GM19463 (cell line): ENCODE measurements around the gene ITPRIPL2.

Source experiments
- ATAC-seq: cut with Tn5 transposase; IDR thresholded peaks from one replicate; pipeline ENCODE4 v1.9.1; 2021; ENCODE audit warnings: mild to moderate bottlenecking, moderate library complexity; ENCODE audit not compliant: unreplicated experiment

ITPRIPL2 gene

DNA sequence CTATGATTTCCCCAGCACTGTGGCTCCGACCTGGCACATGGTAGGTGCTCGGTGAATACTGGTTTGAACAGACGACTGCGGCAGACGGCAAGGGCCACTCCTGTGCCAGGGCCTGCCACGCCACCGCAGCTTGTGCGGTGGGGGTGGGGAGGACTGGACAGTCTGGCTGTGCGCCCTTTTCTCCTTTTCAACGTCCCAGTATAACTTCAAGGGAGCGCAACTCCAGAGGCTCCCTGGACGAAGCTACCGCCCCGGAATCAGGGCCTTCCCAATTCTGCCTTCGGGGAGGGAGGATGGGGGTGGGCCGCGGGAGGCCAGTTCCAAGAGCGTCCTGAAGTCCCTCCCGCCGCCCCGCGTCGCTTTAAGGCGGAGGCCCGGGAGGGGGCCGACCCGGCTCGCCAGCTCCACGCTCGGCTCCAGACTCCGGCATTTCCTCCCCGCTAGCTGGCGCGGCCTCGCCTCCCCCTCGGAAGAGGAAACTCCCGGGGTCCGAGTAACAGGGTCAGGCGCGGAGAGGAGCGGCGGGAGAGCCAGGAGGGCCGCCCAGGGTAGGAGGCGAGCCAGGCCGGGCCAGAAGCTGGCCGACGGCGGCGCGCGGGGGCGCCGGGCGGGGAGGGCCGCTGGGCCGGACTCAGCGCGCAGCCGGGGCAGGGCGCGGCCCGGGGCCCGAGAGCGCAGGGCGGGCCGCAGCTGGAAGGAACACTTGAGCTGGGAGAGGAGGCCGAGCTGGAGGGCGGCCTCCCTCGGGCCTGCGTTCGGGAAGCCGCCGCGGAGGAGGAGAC, at the start of gene ITPRIPL2:
ITPRIPL2 (plus strand) TSS at position 388 of the 782 bp plus-strand sequence. CDS start 498 bp downstream, outside the sequence.
- no peak for ATAC-seq

DNA sequence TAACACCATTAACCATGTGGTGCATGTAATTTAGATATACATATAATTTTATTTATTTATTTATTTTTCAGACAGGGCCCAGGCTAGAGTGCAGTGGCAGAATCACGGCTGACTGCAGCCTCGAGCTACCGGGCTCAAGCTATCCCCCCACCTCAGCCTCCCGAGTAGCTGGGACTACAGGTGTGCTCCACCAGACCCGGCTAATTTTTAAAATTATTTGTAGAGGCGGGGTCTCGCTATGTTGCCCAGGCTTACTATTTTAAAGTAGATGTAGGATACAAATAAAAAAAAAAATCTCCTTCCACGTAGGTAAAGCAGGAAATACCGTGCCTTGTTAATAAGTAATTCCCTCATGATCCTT, 46.8 kb upstream of the ITPRIPL2 start:
- ATAC-seq = no peak

DNA sequence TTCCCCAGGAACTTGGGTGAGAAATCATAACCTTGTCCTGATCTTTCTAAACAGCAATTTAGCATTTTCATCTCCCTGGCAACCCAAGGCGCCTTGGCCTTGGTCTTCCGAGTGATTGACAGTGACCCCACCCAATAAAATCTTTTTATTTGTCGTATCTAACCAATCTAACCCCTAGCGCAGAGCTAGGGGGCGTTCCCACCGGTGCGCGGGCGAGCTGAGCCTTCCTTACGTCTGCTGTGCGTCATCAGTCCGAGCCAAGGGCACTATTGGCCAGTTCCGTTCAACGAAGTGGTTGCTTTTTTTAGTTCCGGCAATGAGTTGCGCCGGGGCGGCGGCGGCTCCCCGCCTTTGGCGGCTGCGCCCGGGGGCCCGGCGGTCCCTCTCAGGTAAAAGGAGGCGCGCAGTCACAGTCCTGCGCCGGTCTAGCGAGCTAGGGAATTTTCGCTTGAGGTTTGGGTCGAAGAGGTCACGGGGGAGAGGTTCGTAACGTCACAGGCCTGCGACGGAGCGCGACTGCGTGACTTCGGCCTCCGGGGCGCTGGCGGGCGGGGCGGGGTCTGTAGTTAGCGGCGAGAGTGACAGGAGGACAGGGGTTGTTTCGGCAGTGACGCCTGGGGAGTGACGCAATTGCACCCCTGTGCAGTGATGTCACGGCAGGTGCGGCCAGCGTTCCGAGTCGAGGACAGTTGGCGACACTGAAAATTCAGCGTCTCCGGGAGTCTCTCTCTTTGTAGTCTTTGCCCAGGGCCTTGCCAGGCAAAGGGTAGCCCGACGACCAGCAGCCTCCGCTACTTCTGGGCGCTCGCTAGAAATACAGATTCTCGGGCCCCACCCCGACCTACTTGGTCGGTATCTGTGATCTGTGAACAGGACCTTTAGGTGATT, 46.2 kb upstream of the ITPRIPL2 start, which contains the start of gene COQ7:
COQ7 (plus strand) TSS at position 266 of the 888 bp plus-strand sequence; CDS start at position 317, 51 bp downstream.
- ATAC-seq = peak; percentile 93

DNA sequence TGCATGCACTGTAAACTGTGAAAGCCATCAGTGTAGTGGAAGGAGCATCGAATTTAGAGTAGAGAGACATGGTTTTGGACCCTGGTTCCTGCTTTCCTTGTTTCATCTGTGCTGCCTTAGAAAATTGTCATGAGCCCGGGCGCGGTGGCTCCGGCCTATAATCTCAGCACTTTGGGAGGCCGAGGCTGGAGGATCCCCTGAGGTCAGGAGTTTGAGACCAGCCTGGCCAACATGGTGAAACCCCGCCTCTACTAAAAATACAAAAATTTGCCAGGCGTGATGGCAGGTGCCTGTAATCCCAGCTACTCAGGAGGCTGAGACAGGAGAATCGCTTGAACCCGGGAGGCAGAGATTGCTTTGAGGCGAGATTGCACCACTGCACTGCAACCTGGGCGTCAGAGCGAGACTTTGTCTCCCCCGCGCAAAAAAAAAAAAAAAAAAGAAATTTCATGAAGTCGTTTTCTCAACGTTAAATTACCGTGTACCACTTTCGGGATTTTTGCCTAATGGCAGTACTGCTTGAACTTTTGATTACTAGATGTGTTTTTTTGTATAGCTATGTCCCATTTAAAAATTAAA, 45.4 kb upstream of the ITPRIPL2 start:
- no peak for ATAC-seq

DNA sequence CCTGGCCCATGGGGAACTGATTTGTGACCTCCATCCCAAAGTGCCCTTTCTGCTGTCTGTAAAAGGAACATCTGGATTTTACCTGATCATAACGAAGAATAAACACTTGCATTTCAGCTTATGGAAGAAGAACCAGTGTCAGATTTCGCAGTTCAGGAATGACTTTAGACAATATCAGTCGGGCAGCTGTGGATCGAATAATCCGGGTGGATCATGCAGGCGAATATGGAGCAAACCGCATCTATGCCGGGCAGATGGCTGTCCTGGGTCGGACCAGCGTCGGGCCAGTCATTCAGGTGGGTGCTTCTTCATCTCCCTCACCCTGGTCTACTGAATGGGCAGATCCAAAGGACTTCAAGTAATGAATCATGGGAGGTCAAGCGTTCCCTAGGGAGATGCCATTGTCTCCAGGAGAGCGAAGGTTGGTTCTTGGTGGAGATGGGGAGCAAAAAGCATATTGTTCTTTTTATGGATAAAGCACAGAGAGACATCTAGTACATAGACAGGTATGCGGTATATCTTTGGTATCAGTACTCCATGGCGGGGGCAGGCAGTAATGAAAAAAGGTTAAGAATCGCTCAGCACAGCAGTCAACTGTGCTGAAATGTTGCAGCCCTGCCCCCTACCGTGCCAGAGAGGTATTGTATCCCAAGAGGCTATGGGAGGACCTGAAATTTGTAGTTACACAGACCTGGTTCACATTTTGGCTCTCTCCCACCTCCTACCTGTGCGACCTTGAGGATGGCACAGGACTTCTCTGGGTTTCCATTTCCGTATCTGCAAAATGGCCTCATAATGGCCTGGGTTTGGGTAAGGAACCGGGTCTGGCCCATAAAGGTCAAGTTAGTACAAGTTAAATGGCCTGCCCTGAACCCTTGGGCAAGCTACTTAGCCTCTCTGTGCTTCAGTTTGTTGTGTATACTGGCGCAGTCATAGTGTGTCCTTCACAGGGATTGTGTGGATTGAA, 41.7 kb upstream of the ITPRIPL2 start:
- ATAC-seq = no peak

DNA sequence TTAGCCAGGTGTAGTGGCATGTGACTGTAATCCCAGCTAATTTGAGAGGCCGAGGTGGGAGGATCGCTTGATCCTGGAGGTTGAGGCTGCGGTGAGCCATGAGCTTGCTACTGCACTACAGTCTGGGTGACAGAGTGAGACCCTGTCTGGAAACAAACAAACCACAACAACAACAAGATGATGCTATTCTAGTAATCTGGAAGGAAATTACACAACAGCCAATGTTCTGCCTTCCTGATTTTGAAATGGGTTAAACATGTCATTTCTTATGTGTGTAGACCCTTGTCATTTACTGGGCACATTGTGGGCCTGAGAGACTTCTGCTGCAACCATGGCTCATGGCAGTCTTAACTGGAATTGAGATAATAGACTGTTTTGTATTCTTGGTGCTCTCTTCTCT, 40.4 kb upstream of the ITPRIPL2 start:
- no peak for ATAC-seq

DNA sequence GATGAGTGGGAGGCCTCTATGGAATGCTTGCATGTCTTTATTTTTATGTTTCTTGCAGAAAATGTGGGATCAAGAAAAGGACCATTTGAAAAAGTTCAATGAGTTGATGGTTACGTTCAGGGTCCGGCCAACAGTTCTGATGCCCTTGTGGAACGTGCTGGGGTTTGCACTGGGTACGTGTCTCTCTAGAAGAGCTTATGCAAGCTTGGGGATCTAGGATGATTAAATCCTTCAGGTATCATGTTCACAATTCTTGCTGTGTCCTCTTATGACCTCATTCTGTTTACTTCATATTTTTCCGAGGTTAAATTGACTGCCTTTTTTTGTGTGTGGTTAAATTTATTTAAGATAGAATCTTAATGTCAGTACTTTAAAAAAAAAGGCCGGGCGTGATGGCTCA, 39.9 kb upstream of the ITPRIPL2 start:
- ATAC-seq = no peak

DNA sequence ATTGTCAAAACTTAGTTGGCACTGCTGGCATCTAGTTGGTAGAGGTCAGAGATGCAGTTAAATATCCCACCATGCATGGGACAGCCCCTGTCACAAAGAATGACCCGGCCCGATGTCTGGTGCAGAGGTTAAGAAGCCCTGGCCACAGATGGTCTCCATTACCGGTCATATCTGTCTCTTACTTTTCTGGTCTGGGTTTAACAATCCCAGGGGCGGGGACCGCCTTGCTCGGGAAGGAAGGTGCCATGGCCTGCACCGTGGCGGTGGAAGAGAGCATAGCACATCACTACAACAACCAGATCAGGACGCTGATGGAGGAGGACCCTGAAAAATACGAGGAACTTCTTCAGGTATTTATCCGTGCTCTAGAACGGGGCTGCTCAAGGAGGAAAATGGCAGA, 38.3 kb upstream of the ITPRIPL2 start:
- no peak for ATAC-seq

DNA sequence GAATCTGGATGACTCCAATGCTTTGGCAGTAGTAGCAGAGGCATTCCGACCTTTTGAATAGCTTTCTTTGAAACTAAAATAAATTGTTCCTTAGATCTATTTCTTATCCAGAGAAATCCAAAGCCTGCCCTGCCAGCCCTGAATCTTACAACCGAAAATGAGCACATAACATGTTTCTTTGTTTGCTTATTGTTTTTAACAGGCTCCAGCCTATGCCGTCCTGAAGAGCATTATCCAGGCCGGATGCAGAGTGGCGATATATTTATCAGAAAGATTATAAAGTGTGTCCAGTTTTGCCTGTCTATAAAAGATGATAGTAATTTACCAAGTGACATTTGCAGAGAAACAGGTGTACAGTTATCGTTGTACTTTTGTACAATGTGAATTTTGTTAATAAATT, 35.9 kb upstream of the ITPRIPL2 start:
- ATAC-seq = no peak

DNA sequence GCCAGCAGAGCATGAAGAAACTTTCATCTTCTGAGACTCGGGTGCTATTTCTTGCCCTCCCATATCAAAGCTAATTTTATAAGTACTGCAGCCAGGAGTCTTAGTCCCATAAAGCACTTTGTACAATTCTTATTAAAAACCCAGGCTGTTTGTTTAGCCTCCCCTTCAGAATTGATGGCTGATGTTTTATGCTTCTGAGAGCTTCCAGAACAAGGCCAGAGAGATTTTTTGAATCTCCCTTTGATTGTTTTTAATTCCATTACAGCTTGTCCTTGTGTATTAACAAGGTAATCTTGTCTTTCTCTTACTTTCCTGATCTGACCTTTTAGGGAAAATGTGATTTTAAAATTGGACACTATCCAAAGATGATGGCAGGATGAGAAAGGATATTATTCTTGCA, 30.1 kb upstream of the ITPRIPL2 start:
- no peak for ATAC-seq

DNA sequence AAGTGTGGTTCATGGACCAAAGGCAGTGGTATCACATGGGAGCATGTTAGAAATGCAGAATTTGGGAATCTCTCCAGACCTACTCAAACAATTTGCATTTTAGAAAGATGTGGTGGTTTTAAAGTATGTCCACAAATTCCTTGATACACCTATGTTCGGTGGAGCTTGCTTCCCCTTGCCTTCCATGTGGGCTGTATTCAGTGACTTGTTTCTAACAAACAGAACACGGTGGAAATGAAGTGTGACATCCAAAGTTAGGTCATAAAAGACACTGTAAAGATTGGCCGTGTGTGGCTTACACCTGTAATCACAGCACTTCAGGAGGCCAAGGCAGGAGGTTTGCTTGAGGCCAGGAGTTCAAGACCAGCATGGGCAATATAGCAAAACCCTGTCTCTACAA, 29.6 kb upstream of the ITPRIPL2 start:
- no peak for ATAC-seq

DNA sequence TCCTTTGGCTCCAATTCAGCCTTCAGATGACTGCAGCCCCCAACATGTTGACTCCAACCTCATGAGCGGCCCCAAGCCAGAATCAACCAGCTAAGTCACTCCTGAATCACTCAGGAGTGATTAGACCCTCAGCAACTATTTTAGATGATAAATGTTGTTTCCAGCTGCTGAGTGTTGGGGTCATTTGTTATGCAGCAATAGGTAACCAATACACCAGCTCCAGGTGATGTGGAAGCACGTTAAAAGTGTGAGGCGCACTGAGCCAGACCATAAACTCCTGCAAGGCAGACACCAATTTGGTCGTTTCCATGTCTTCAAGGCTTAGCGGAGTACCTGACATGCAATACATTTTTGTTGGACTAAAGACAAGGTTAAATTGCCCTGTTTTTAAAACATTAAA, 28.9 kb upstream of the ITPRIPL2 start:
- ATAC-seq = no peak

DNA sequence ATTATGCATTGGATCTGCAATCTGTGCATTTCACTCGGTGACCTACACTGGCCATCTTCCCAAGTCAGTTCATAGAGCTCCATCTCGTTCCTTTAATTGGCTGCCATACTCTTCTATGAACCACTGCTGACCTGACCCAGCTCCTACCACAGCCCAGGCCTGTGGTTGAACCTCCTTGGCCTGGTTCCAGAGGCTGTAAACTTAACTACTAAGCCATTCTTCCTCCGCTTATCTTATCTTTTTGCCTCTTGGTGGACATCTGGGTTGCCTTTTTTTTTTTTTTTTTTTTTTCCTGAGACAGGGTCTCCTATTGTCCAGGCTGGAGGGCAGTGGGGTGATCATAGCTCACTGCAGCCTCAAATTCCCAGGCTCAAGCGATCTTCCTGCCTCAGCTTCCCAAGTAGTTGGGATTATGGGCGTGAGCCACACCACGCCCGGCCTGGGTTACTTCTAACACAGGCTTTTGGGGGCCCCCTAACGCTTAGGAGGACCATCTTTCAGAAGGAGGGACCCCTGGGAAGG, 28.0 kb upstream of the ITPRIPL2 start:
- ATAC-seq = no peak

DNA sequence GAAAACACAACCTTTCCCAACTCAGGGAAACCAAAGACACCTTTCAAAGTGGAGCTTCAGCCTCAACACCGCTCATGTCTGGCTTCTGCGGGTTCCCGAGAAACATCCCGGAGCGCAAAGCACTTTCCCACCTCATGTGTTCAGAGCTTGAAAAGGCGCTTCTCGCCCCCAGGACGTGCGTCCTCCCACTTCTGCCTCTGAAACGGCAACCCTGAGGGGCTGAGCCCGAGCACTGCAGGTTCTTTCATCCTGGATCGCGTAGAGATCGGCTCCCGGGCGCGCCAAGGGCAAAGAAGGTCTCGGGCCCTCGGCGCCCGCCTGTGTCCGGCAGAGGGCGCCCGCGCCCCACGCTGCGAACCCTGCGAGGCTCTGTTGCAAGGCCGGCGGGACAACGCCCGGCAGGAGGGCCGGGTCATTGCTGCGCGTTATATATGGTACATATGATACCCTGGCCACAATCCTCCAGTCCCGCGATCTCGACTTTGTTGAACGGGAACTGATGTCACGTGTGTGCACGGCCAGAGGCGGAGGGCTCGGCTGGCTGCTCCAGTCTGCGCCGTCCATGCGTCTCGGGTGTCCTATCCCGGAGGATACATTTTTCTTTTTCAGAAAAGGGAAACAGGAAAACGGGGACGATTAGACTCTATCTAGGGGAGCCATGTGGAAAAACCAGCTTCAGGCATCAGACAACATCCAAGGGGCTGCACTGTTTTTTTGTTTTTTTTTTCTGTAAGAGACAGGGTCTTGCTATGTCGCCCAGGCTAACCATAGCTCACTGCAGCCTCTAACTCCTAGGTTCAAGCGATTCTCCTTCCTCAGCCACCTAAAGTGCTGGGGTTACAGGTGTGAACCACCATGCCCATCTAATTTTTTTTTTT, 27.2 kb upstream of the ITPRIPL2 start:
- peak; percentile 88 for ATAC-seq

DNA sequence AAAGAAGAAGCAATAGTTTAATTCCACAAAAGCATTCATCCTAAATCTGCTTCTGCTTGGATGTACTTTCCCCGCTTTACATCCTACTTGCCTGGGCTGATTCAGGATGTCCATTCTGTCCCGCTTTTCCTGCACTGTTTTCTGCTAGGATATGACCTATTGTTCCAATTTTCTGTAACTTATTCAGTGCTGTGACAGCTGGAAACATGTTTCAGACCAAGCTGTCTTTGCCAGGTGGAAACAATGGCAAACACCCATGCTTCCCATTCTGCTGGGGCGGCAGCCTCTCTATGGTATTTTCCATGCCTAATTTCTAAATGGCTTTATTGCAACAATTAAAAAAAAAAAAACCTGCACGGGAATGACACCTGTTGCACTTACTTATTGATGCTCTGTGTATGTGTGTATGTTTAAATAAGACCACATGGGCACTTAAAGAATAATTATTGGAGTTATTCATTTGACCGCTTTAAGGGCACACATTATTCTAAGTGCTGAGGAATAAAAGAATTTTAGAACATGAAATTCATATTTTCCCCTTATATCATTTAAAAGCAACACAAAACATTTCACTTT, 25.3 kb upstream of the ITPRIPL2 start:
- ATAC-seq = no peak

DNA sequence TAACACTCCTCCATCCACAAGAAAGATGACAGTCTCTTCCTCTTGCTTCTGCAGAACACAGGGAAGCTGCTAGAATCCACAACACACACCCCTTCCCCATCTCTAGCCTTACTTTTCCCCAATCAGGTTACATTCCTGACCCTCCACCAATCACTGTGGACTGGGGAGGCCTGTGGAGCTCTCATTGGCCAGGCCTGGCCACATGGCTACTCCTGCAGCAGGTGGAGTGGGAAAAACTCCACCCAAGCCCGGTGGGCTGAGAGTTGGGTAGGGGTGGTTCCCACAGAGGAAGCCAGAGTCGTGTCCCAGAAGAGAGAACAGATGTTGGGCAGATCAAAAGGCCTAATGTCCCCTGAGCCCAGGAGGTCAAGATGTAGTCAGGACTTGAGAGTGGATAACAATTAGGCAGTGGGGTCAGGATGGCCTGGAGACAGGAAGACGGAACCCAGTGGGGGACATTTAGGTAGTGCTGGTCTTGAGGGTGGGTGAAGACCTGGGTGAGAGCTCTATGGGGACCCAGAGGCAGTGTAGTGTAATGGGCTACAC, 24.3 kb upstream of the ITPRIPL2 start:
- ATAC-seq = no peak

DNA sequence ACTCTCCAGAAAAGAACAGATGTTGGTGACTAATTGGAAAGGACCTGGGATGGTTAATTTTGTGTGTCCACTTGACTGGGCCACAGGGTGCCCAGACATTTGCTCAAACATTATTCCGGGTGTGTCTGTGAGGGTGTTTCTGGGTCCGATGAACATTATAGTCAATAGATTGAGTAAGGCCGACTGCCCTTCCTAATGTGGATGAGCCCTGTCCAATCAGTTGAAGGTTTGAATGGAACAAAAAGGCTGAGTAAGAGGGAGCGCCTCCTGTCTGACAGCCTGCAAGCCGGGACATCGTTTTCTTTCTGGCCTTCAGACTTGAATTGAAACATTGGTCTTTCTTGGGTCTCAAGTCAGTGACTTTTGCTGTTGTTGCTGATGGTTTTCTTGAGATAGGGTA, 22.8 kb upstream of the ITPRIPL2 start:
- no peak for ATAC-seq

DNA sequence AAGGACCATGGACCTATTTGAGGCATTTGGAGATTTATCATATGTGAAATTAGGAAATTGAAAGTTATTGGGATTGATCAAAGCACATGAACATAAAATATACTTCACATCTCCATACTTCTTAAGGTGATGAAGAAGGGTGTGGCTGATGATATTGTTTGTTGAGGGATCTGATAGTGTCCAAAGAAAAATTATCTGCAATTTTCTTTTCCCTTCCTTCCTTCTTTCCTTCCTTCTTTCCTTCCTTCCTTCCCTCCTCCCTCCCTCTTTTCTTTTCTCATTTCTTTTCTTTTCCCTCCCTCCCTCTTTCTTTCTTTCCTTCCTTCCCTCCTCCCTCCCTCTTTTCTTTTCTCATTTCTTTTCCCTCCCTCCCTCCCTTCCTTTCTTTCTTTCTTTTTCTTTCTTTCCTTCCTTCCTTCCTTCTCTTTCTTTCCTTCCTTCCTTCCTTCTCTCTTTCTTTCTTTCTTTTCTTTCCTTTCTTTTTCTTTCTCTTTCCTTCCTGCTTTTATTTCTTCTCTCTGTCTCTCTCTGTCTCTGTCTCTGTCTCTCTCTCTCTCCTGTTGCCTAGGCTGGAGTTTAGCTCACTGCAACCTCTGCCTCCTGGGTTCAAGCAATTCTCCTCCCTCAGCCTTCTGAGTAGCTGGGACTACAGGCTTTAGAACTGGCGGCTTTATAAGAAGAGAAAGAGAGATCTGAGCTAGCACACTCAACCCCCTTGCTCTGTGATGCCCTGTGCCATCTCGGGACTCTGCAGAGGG, 20.9 kb upstream of the ITPRIPL2 start:
- no peak for ATAC-seq
